GM21529 (cell line): ENCODE measurements around the gene ERBB4.

Experiments used
- ATAC-seq: cut with Tn5 transposase; IDR thresholded peaks from one replicate; pipeline ENCODE4 v1.9.1; 2021; ENCODE audit not compliant: unreplicated experiment

ERBB4 gene

GRCh38 chr2:211437396-211437795 lies 1101.2 kb downstream of the ERBB4 start:
- no peak for ATAC-seq

- ATAC-seq, result no peak
Observed at GRCh38 chr2:211436182-211436581, 1102.4 kb downstream of the ERBB4 start.

DNA sequence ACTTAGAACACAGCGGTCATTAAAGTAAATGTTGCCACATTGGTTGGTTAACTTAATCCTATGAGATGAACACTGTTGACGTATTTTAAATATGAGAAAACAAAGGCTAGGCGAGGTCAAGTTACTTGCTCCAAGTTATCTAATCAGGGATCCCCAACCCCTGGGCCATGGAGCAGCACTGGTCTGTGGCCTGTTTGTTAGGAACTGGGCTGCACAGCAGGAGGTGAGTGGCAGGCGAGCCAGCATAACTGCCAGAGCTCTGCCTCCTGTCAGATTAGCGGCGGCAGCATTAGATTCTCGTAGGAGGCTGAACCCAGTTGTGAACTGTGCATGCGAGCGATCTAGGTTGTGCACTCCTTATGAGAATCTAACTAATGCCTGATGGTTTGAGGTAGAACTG lies 1103.3 kb downstream of the ERBB4 start:
- no peak for ATAC-seq

DNA sequence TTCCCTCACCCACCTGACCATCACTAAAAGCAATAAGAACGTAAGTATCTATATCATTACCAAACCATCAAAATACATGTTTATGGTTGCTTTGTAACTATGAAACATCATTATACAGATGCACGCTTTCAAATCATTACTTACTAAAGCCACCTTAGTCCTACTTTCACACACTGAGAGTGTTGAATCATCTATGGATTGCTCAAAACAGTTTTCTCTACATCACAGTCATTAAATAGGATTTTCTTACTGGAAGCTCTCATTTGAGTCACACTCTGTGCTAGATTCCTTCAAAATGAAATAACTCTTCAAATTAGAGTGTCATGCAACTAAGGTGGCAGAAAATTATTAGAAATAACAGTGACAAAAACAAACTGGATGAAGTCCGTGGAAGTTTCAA lies 1103.8 kb downstream of the ERBB4 start:
- ATAC-seq, result no peak

- ATAC-seq, result no peak
Observed at GRCh38 chr2:211429256-211429920, 1109.2 kb downstream of the ERBB4 start.

GRCh38 chr2:211426240-211426639 lies 1112.4 kb downstream of the ERBB4 start:
- no peak for ATAC-seq

DNA sequence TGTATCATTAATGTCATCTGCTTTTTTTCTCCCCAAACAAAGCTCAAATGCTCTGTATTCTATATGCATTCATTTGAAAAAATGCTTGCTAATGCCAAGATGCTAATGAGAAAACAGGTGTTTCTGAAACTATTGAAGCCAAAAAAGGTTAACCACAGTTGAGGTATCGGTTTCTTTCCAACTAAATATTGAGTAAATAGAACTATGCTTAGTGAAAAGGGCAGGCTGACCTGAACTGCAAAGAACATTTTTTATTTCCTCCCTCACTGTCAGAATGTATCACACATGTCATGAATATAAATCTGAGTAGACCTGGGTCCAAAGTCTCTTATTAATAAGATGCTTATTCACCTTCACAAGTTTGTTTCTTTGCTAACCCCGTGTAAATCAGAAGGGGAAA lies 1115.6 kb downstream of the ERBB4 start:
- ATAC-seq, result no peak

DNA sequence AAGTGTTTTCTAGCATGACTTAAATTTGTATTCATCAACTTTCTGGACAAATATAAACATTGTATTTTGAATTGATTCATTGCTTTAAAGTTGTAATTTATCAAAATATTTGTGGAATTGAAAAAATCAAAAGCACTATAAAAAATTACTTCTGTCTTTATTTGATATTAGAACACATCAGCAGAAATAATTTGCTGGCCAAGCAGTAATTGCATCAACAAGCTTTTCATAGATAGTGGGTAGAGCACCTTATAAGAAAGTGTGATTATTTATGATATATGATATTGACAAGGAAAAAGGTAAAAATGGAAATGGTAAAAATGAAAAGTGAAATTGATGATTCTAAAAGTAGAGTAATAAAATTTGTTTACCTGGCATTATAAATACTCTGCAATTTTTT lies 1121.1 kb downstream of the ERBB4 start:
- ATAC-seq, result no peak

GRCh38 chr2:211416373-211416772 lies 1122.2 kb downstream of the ERBB4 start:
- ATAC-seq, result no peak

- no peak for ATAC-seq
Observed at GRCh38 chr2:211413746-211414145, 1124.9 kb downstream of the ERBB4 start.

DNA sequence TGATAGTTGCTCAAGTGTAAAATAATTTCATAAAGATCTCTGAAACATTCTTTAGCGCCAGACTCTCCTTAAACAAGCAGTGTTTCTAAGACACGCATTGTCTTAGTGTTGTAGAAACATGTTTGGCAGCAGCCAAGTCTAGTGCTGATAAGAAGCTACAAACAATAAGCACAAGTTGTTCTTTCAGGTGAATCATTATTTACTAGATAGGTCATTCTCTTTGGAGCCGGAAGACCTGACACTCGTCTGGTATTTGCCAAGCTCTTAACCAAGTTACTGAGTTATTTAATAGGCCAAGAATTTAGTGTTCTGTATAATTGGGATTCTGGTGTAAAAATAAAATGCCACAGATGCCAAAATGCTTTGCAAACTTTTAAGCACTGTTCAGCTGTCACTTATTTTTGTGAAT lies 1130.1 kb downstream of the ERBB4 start:
- no peak for ATAC-seq

DNA sequence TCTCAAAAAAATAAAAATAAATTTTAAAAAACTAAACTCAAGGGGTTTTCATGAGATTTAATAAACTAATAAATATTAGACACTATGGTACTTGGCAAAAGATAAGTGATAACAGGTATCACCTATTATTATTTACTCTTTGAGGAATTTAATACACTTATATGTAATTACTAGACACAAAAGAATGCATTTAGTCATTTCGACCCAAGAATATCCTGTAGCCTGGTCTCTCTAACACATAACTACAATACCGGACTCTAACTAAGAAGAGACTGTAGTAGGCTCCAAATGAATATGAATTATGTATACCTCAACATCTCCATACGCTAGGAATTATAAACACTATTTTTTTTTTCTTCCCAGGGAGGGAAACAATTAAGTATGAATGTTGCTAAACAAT lies 1131.5 kb downstream of the ERBB4 start:
- no peak for ATAC-seq

- no peak for ATAC-seq
Observed at GRCh38 chr2:211405036-211405435, 1133.6 kb downstream of the ERBB4 start.

- no peak for ATAC-seq
Observed at GRCh38 chr2:211404098-211404497, 1134.5 kb downstream of the ERBB4 start.

GRCh38 chr2:211401328-211401727 lies 1137.3 kb downstream of the ERBB4 start:
- ATAC-seq, result no peak

DNA sequence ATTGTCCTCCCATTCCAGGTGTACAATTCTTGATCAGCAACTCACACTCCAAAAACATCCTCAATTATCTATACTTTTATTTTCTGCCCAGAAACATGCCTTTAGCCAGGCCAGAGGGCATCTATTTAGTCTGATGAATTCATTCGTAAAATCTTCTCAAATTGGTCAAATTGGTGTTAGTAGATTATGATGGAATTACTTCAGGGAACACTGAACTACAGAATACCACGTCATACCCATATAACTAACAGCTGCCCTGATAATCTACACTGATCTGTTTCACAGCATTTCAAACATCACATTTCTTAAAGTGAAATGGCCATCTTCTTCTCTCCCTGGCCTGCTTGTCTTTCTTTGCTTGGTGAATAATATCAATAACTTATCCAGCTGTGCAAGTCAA lies 1140.8 kb downstream of the ERBB4 start:
- ATAC-seq, result no peak

GRCh38 chr2:211396815-211397214 lies 1141.8 kb downstream of the ERBB4 start:
- no peak for ATAC-seq

DNA sequence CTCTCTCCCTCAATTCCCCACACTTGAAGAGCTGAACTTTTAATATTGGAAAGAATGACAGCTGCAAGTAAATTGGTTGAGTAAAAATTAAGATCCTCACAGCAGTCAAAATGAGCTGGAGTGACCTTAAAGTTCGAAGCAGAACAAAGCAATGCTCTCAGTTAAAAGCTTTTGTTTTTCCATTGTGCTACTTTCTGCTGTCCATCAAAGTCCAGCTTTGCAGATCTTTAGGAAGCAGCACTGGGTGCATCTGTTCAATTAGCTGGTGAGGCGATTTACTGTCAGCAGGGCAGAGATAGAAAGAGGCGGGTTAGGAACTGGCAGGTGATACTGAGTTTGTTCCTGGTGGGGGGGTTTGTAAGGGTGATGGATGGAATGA lies 1147.4 kb downstream of the ERBB4 start:
- ATAC-seq, result no peak

- ATAC-seq, result no peak
Observed at GRCh38 chr2:211390536-211391188, 1147.9 kb downstream of the ERBB4 start.

DNA sequence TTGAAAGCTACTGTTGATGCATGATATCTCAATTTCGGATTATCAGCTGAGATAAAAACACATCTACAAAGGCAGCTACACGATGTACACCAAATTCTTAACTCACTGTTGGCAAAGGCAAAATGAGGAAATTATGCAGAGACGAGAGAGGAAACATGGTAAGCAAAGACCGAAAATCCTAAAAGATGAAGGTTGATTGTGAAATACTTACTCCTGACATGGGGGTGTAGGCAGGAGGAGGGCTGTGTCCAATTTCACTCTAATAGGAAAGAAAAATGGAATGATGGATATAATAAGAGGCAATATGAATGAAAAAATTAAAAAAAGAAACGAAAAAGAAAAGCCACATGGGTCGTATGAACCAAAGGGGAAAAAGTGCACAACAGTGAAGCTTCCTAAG lies 1150.9 kb downstream of the ERBB4 start:
- no peak for ATAC-seq

GRCh38 chr2:211380041-211380440 lies 1158.6 kb downstream of the ERBB4 start:
- ATAC-seq, result no peak

DNA sequence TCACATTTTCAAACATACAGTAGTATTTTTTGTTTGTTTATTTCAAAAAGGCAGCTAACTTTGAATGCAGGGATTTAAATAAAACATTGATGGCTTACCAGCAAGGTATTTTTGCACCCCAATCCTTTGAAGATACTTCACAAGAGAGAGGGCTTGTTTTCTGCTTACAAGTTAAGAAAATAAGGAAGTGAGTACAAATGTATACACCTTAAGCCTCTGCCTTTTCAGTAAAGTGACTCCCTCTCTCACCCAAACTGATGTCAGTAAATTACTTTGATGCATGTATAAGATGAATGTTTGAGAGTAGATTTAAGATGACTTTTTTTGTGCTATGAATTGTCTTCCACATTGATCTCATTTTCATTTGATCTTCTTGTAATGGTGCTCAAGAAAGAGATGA lies 1162.2 kb downstream of the ERBB4 start:
- ATAC-seq, result no peak

GRCh38 chr2:211373203-211373602 lies 1165.4 kb downstream of the ERBB4 start:
- ATAC-seq, result no peak
